Liver (tissue), 3 donors: Measurements from ENCODE around the gene NMB.

ENCODE experiments used
- ATF3 ChIP-seq: IDR thresholded peaks from 2 replicates; pipeline ENCODE4 v1.6.1; 2016; ENCODE audit warnings: antibody characterized with exemption
- CTCF ChIP-seq: fragments of 150-350 bp; IDR thresholded peaks from 2 replicates; pipeline ENCODE4 v1.5.1; 2017; ENCODE audit warnings: improper control_type of control experiment, low read depth, low read length; ENCODE audit not compliant: missing input control
- JUND ChIP-seq, 2 donors: IDR thresholded peaks; 2 replicates each; pipeline ENCODE4 v1.6.1; 2016; ENCODE audit warnings: antibody characterized with exemption in 2 of 2
- MAX ChIP-seq: IDR thresholded peaks from 2 replicates; pipeline ENCODE4 v1.6.1; 2016; ENCODE audit warnings: antibody characterized with exemption
- RAD21 ChIP-seq, 2 donors: IDR thresholded peaks; 2 replicates each; pipeline ENCODE4 v1.6.1; 2016; ENCODE audit warnings: antibody characterized with exemption in 2 of 2, mild to moderate bottlenecking in 2 of 2
- TAF1 ChIP-seq: conservative IDR thresholded peaks from 2 replicates; pipeline ENCODE4 v1.6.1; 2016; ENCODE audit warnings: antibody characterized with exemption, mild to moderate bottlenecking
- donor health status: healthy.
- donor health status: healthy.

- TF ChIP-seq JUND (IDR thresholded peaks at IDR 0.05) (no peak), CTCF (no peak), ATF3 (no peak), MAX (no peak), RAD21 (IDR thresholded peaks at IDR 0.05) (no peak), TAF1 (no peak)
Observed at GRCh38 chr15:84620626-84621025, 37.4 kb downstream of the NMB start.
